ENCODE measurements around the gene CHST4. TPM values are rescaled to one million over a fixed set of nuclear protein-coding genes. Genes with fewer than 3 reads are reported as not detected.

Gene CHST4
- total RNA-seq, 1 experiment from 2014 or later = 9.9 TPM

- H3K4me1 Mint-ChIP-seq = peaks cover 13% of the 10 kb centered on the region
- H3K4me3 Mint-ChIP-seq = no peak overlapping the region
- H3K27me3 Mint-ChIP-seq (ENCODE audit: low read depth) = peaks cover 4% of the 10 kb centered on the region
- no peak for DNase-seq (ENCODE audit: low spot score)
- no peak for TF ChIP-seq NFE2L1 (CRISPR knock-in tag; IDR thresholded peaks at IDR 0.05)
- no peak for TF ChIP-seq FOXP4 (CRISPR knock-in tag; IDR thresholded peaks at IDR 0.05)
- no peak for TF ChIP-seq FOXJ3 (CRISPR knock-in tag; IDR thresholded peaks at IDR 0.05; ENCODE audit: borderline replicate concordance)
- TF ChIP-seq AR (CRISPR knock-in tag; IDR thresholded peaks at IDR 0.05) = no peak
- no peak for TF ChIP-seq JAZF1 (CRISPR knock-in tag; IDR thresholded peaks at IDR 0.05)
- TF ChIP-seq ARID4B (CRISPR knock-in tag; IDR thresholded peaks at IDR 0.05; ENCODE audit: borderline replicate concordance) = no peak
- TF ChIP-seq GRHL2 (CRISPR knock-in tag; IDR thresholded peaks at IDR 0.05; ENCODE audit: insufficient replicate concordance, severe bottlenecking) = no peak
- TF ChIP-seq, protein P1, sequence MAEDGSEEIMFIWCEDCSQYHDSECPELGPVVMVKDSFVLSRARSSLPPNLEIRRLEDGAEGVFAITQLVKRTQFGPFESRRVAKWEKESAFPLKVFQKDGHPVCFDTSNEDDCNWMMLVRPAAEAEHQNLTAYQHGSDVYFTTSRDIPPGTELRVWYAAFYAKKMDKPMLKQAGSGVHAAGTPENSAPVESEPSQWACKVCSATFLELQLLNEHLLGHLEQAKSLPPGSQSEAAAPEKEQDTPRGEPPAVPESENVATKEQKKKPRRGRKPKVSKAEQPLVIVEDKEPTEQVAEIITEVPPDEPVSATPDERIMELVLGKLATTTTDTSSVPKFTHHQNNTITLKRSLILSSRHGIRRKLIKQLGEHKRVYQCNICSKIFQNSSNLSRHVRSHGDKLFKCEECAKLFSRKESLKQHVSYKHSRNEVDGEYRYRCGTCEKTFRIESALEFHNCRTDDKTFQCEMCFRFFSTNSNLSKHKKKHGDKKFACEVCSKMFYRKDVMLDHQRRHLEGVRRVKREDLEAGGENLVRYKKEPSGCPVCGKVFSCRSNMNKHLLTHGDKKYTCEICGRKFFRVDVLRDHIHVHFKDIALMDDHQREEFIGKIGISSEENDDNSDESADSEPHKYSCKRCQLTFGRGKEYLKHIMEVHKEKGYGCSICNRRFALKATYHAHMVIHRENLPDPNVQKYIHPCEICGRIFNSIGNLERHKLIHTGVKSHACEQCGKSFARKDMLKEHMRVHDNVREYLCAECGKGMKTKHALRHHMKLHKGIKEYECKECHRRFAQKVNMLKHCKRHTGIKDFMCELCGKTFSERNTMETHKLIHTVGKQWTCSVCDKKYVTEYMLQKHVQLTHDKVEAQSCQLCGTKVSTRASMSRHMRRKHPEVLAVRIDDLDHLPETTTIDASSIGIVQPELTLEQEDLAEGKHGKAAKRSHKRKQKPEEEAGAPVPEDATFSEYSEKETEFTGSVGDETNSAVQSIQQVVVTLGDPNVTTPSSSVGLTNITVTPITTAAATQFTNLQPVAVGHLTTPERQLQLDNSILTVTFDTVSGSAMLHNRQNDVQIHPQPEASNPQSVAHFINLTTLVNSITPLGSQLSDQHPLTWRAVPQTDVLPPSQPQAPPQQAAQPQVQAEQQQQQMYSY (CRISPR knock-in tag; IDR thresholded peaks at IDR 0.05) = no peak
- H3K36me3 Mint-ChIP-seq = no peaks in the 10 kb centered on the region
- no peak overlapping the region for H3K27ac Mint-ChIP-seq
- H3K9me3 Mint-ChIP-seq = no peaks in the 10 kb centered on the region
- ATAC-seq = no peak
- CTCF ChIA-PET = interaction anchor here (0.8 kb wide), 1 partner anchor 60 kb away, joined by 3 read pairs; no protein-coding TSS in a partner anchor
- POLR2A ChIA-PET = no interaction called here
Observed at GRCh38 chr16:71482569-71482968, 43.7 kb upstream of the CHST4 start.

DNA sequence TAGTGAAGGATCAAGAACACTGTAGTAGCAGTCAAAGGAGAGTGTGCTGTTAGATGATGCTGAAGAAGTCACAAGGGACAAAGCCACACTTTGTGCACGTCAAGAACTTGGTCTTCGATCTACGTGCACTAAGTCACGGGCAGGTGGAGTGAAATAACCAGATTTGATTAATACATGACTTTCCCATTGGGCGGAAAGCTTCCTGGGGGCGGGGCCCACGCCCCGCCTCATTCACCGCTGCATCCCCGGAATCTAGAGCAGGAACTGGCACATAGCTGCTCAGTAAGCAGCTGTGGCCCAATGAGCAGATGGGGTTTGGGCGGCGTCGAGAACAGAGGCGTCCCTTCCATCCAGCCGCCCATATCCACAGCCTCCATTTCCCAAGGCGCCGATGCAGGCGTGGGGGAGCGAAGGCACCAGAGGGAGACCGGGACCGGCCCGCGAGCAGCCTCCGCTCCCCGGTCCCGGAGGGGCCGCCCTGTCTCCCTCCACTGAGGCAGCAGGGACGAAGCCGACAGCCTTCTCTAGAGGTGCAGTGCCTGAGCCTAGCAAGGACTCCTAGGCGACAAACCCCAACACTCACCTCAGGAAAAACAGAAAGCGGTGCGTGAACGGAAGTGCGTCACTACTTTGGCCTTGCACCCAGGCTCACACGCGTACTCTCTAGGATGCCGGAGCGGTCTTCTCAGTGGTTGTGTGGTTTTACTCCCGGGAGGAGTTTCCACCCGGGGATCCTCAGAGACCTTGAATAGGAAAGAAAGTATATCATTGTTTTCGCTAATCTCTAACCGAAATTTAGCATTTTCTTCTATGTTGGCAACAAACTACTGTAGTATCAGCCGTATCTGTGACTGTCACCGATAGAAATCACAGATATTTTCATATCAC is 42.0 kb upstream of the CHST4 start:
- ATAC-seq = peak; percentile 93
- ChIA-PET POLR2A (interaction anchor here (1.3 kb wide), 1 partner anchor 22 kb away, joined by 10 read pairs; the partner anchor contains the start of gene ZNF23), CTCF (interaction anchor here (0.5 to 1.5 kb wide), 9 partner anchors 9 to 127 kb away, joined by 3 to 12 read pairs (median 5); partner anchors contain the start of gene ZNF23)
- TF ChIP-seq GRHL2 (CRISPR knock-in tag; IDR thresholded peaks at IDR 0.05; ENCODE audit: insufficient replicate concordance, severe bottlenecking) (no peak), NR1H2 (CRISPR knock-in tag; IDR thresholded peaks at IDR 0.05) (no peak), RELA (CRISPR knock-in tag; IDR thresholded peaks at IDR 0.05; ENCODE audit: borderline replicate concordance) (no peak), PRRX2 (CRISPR knock-in tag; IDR thresholded peaks at IDR 0.05) (peak; percentile 70; the same call in 1 of the 2 replicates), TP53 (CRISPR knock-in tag; IDR thresholded peaks at IDR 0.05) (no peak), AFF4 (CRISPR knock-in tag; IDR thresholded peaks at IDR 0.05; ENCODE audit: borderline replicate concordance) (no peak)

More for the DNA sequence above, 42.0 kb upstream of the CHST4 start:
- Mint-ChIP-seq H3K4me3 (peak overlapping the region; percentile 79), H3K4me1 (peaks cover 13% of the 10 kb centered on the region), H3K27me3 (ENCODE audit: low read depth) (peaks cover 4% of the 10 kb centered on the region), H3K9me3 (no peaks in the 10 kb centered on the region), H3K27ac (peak overlapping the region; percentile 94), H3K36me3 (no peaks in the 10 kb centered on the region)
- DNase-seq (ENCODE audit: low spot score) = peak; percentile 69

Data from WTC11 (cell line).